IMR-90 (cell line): ENCODE data around the gene KLHL29.

Experiments used
- BHLHE40 ChIP-seq: fragments of 150-350 bp; IDR thresholded peaks from 2 replicates; pipeline ENCODE4 v1.6.1; 2016; ENCODE audit warnings: mild to moderate bottlenecking, low read depth, low read length
- CEBPB ChIP-seq: IDR thresholded peaks from 2 replicates; pipeline ENCODE4 v1.6.1; 2012; ENCODE audit warnings: low read depth, low read length, improper control_type of control experiment
- ELK1 ChIP-seq: fragments of 150-350 bp; IDR thresholded peaks from 2 replicates; pipeline ENCODE4 v1.6.1; 2016; ENCODE audit warnings: low read depth, mild to moderate bottlenecking, low read length, moderate library complexity, borderline replicate concordance
- MAFK ChIP-seq: IDR thresholded peaks from 2 replicates; pipeline ENCODE4 v1.6.1; 2012; ENCODE audit warnings: low read depth, low read length, improper control_type of control experiment
- MXI1 ChIP-seq: IDR thresholded peaks from 2 replicates; pipeline ENCODE4 v1.6.1; 2012; ENCODE audit warnings: low read depth, mild to moderate bottlenecking, low read length, moderate library complexity, borderline replicate concordance
- POLR2A ChIP-seq: IDR thresholded peaks from 2 replicates; pipeline ENCODE4 v1.6.1; 2012; ENCODE audit warnings: mild to moderate bottlenecking, low read depth, low read length
- RAD21 ChIP-seq: IDR thresholded peaks from 2 replicates; pipeline ENCODE4 v1.6.1; 2012; ENCODE audit warnings: low read length, improper control_type of control experiment
- RFX5 ChIP-seq: IDR thresholded peaks from 2 replicates; pipeline ENCODE4 v1.8.0; 2012; ENCODE audit warnings: low read depth, mild to moderate bottlenecking, low read length, moderate library complexity
- USF2 ChIP-seq: fragments of 150-350 bp; IDR thresholded peaks from 2 replicates; pipeline ENCODE4 v1.6.1; 2017; ENCODE audit warnings: mild to moderate bottlenecking, antibody characterized with exemption, low read length, low read depth
- TF ChIP-seq, protein P1 (sequence below): conservative IDR thresholded peaks from 2 replicates; pipeline ENCODE4 v1.5.1; 2012; ENCODE audit warnings: mild to moderate bottlenecking, low read depth, low read length, improper control_type of control experiment

DNA sequence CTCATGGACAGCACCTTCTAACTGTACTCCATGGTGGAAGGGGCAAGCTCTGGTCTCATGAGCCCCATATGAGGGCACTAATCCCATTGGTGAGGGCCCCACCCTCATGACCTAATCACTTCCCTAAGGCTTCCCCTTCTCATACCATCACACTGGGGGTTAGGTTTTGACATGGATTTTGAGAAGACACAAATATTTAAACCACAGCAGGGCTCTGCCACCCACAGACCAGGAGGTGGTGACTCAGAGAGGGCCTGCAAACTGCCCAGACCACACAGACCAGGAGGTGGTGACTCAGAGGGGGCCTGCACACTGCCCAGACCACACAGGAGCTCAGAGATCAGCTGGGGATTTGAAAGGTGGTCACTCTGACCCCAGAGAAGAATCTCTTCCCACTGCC lies 222.0 kb downstream of the KLHL29 start:
- TF ChIP-seq, protein P1, sequence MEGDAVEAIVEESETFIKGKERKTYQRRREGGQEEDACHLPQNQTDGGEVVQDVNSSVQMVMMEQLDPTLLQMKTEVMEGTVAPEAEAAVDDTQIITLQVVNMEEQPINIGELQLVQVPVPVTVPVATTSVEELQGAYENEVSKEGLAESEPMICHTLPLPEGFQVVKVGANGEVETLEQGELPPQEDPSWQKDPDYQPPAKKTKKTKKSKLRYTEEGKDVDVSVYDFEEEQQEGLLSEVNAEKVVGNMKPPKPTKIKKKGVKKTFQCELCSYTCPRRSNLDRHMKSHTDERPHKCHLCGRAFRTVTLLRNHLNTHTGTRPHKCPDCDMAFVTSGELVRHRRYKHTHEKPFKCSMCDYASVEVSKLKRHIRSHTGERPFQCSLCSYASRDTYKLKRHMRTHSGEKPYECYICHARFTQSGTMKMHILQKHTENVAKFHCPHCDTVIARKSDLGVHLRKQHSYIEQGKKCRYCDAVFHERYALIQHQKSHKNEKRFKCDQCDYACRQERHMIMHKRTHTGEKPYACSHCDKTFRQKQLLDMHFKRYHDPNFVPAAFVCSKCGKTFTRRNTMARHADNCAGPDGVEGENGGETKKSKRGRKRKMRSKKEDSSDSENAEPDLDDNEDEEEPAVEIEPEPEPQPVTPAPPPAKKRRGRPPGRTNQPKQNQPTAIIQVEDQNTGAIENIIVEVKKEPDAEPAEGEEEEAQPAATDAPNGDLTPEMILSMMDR: no peak
- TF ChIP-seq POLR2A (no peak), MAFK (no peak), RAD21 (no peak), MXI1 (no peak), ELK1 (no peak), BHLHE40 (peak; percentile 63), RFX5 (no peak), CEBPB (no peak), USF2 (no peak)
